GM19193 (cell line): ENCODE measurements around the gene FAM83G.

Source experiments
- POLR2A ChIP-seq: IDR thresholded peaks from 4 replicates; pipeline ENCODE4 v1.6.1; 2011; ENCODE audit not compliant: insufficient read depth, insufficient read length; ENCODE audit errors: extremely low read depth

FAM83G gene

DNA sequence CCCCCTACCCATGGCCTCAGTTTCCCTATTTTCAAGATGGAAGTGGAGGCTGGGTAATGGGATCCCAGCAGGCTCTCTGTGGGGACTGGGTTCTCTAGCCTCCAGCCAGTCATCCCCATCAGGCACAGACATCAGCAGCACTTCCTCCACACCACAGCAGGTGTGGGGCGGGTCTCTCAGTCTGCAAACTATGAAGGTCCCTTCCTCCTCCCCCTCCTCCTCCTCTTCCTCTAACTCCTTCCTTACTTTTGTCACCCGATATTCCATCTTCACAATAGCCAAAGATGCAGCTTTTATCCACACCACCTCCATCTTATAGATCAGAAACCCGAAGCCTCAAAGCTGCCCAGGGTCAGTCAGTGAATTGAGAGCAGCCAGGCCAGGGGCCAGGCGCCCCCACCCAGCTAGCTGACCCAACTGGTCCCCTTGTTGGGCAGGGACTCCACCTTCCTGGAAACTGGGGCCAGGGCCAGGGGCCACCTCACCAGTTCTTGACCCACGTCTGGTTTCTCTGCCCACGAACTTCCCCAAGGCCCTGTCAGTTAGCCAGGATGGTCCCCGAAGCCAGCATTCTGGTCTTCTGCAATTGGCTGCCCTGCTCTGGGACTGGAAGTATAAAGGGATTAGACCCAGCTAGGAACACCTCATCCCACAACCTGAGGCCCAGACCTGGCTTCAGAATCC lies 2.5 kb downstream of the FAM83G start:
- TF ChIP-seq POLR2A: no peak

GRCh38 chr17:19000531-19001325 lies 3.8 kb downstream of the FAM83G start:
- TF ChIP-seq POLR2A: no peak

- no peak for TF ChIP-seq POLR2A
These were observed 4.7 kb downstream of the FAM83G start for GRCh38 chr17:18999911-19000310.

GRCh38 chr17:18999394-18999793 lies 5.2 kb downstream of the FAM83G start:
- TF ChIP-seq POLR2A: no peak

GRCh38 chr17:18997650-18998196 lies 6.8 kb downstream of the FAM83G start:
- TF ChIP-seq POLR2A: no peak

DNA sequence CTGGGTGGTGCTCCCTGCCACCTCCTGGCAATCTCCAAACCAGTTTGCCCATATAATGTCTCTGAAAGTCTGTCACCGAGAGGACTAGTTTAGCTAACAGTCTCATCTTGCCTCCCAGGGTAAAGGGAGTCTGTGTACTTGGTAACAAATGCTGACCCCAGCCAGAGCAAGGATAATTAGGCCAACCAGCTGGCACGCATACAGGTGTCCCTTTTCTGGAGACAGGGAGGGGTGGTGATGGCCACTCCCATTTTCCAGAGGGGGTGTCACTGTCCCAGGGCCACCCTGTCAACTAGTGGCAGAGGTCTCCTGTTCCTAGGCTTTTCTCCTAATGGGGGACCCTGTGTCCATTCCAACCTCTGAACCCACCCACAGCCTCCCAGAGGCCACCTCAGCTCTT lies 8.1 kb downstream of the FAM83G start:
- no peak for TF ChIP-seq POLR2A

GRCh38 chr17:18995220-18995619 lies 9.3 kb downstream of the FAM83G start:
- no peak for TF ChIP-seq POLR2A

DNA sequence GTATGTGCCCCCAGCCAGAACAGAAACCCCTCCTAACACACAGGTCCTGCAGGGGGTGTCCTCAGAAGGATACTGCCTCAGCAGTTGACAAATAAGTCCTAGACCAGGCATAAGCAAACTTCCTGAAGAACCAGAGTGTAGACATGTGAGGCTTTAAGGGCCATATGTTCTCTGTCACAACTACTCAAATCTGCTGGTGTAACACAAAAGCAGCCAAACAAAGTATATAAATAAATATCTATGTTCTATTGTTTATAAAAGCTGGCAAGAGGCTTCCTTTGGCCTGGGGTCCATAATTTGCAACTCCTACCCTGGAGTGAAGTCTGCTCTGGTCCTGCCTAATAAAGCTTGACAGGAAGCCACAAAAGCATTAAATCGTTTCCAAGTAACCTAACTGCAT lies 9.9 kb downstream of the FAM83G start:
- no peak for TF ChIP-seq POLR2A

- no peak for TF ChIP-seq POLR2A
These were observed 10.5 kb downstream of the FAM83G start for GRCh38 chr17:18993905-18994526.

- no peak for TF ChIP-seq POLR2A
These were observed 12.0 kb downstream of the FAM83G start for GRCh38 chr17:18992454-18993130.

- TF ChIP-seq POLR2A: no peak
These were observed 12.8 kb downstream of the FAM83G start for GRCh38 chr17:18991531-18992315.

DNA sequence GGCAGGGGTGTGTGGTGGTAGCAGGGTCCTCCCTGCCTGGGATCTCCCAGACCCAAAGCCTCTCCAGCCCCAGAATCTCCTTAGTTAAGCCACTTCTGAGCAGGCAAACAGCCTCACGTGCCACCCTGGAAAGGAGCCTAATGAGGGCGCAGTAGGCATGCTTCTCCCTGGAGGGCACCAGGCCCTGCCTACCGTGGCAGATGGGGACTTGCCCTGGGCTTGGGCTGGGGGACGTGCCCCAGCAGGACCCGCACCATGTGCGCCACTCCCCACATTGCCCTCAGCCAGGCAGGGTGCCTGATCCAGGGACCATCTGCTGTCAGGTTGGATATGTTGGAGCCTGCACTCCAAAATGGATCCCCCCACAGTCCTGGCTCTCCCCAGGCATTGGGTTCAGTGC lies 14.2 kb downstream of the FAM83G start:
- no peak for TF ChIP-seq POLR2A

- TF ChIP-seq POLR2A: no peak
These were observed 15.9 kb downstream of the FAM83G start for GRCh38 chr17:18988546-18989173.
